ENCODE measurements around the gene MAPK9. TPM values are rescaled to one million over a fixed set of nuclear protein-coding genes. Genes with fewer than 3 reads are reported as not detected.
A peak's percentile ranks its signal among the peaks of the same experiment; 100 is the strongest.

MAPK9 gene
- total and polyA plus RNA-seq, 5 experiments from 2014 or later = 20.3 to 39.9 (median 28.3) TPM

GRCh38 chr5:180287868-180288267, 4.0 kb downstream of the MAPK9 start:
- DNase-seq = no peak
- Mint-ChIP-seq H3K4me3 (peak overlapping the region in 1 of 10 donors; percentile 3), H3K36me3 (peaks cover 5 to 41% (median 32%) of the 10 kb centered on the region in 3 donors), H3K27ac (peak overlapping the region in 2 of 10 donors; percentile 23 to 81), H3K4me1 (peaks cover 34 to 57% (median 44%) of the 10 kb centered on the region in 4 donors), H3K27me3 (peaks cover 0 to 3% (median 0%) of the 10 kb centered on the region in 5 donors), H3K9me3 (no peaks in the 10 kb centered on the region)
- ATAC-seq = no peak
- POLR2A ChIA-PET = no interaction called here

DNA sequence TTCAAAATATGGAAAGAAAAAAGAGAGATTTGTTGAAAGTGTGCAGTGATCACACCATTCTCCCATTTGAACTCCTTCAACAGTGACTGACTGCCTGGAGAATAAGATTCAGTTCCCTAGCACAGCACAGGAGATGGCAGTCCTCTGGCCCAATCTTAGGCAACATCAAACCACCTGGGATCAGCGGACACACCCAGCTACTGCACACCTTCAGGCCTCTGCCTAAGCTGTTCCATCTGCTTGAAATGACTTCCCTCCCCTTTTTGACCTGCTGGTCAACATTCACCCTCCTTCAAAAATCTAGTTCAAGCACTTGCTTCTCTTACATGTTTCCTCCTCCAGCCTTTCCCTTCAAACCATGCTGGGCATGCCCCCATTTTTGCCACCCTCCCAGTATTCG, 4.5 kb downstream of the MAPK9 start:
- H3K36me3 Mint-ChIP-seq = peaks cover 8 to 44% (median 37%) of the 10 kb centered on the region in 3 donors

DNA sequence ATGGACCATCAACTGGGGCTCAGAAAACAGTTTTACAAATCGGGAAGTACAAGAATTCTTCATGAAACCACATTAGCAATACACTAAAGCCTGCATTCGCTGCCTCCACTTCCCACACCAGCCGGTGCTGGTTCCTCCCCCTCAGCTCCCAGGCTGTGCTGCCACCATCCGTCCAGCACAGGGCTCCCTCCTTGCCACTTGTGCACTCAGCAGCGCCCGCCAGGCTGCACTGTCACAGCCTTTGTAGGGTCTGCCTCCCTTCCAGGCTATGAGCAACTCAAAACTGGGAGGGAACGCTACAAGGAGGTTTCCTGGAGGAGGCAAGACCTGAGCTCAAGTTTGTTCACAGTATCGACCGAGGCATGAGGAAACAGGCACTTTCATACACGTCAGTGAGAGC, 7.7 kb downstream of the MAPK9 start:
- Mint-ChIP-seq H3K9me3 (peaks cover 0 to 9% (median 2%) of the 10 kb centered on the region in 9 donors), H3K27me3 (no peaks in the 10 kb centered on the region), H3K27ac (no peak overlapping the region), H3K36me3 (peaks cover 24 to 73% (median 69%) of the 10 kb centered on the region in 3 donors), H3K4me1 (peaks cover 13 to 40% (median 34%) of the 10 kb centered on the region in 4 donors), H3K4me3 (no peak overlapping the region)
- POLR2A ChIA-PET = interaction anchor here (1.2 kb wide), 1 partner anchor 9 kb away, joined by 3 read pairs; no protein-coding TSS in a partner anchor
- DNase-seq = no peak
- no peak for ATAC-seq

More for the DNA sequence above, 4.5 kb downstream of the MAPK9 start:
- ATAC-seq (no peak), DNase-seq (no peak)
- no peaks in the 10 kb centered on the region for H3K27me3 Mint-ChIP-seq
- H3K4me1 Mint-ChIP-seq = peaks cover 30 to 56% (median 44%) of the 10 kb centered on the region in 4 donors
- no peak overlapping the region for H3K4me3 Mint-ChIP-seq
- H3K27ac Mint-ChIP-seq = peak overlapping the region in 1 of 10 donors; percentile 81
- POLR2A ChIA-PET = no interaction called here
- no peaks in the 10 kb centered on the region for H3K9me3 Mint-ChIP-seq

GRCh38 chr5:180283026-180283615, 8.8 kb downstream of the MAPK9 start:
- H3K27me3 Mint-ChIP-seq = no peaks in the 10 kb centered on the region
- POLR2A ChIA-PET = no interaction called here
- peaks cover 0 to 13% (median 3%) of the 10 kb centered on the region in 9 donors for H3K9me3 Mint-ChIP-seq
- DNase-seq = no peak
- no peak for ATAC-seq
- peak overlapping the region in 1 of 10 donors; percentile 69 for H3K27ac Mint-ChIP-seq
- peaks cover 30 to 84% (median 78%) of the 10 kb centered on the region in 3 donors for H3K36me3 Mint-ChIP-seq
- H3K4me1 Mint-ChIP-seq = peaks cover 13 to 34% (median 30%) of the 10 kb centered on the region in 4 donors
- H3K4me3 Mint-ChIP-seq = no peak overlapping the region

- Mint-ChIP-seq H3K36me3 (peaks cover 38 to 92% (median 86%) of the 10 kb centered on the region in 3 donors), H3K4me1 (peaks cover 11 to 26% (median 24%) of the 10 kb centered on the region in 4 donors), H3K4me3 (no peak overlapping the region), H3K27ac (peak overlapping the region in 1 of 10 donors; percentile 45), H3K9me3 (peaks cover 0 to 20% (median 10%) of the 10 kb centered on the region in 9 donors), H3K27me3 (no peaks in the 10 kb centered on the region)
- POLR2A ChIA-PET = no interaction called here
- DNase-seq (no peak), ATAC-seq (no peak)
These were observed 9.6 kb downstream of the MAPK9 start for GRCh38 chr5:180282281-180282680.

- H3K9me3 Mint-ChIP-seq = peaks cover 0 to 26% (median 14%) of the 10 kb centered on the region in 9 donors
- peaks cover 43 to 92% (median 88%) of the 10 kb centered on the region in 3 donors for H3K36me3 Mint-ChIP-seq
- no peak for DNase-seq
- H3K27ac Mint-ChIP-seq = no peak overlapping the region
- no peak for ATAC-seq
- no peaks in the 10 kb centered on the region for H3K27me3 Mint-ChIP-seq
- POLR2A ChIA-PET = no interaction called here
- no peak overlapping the region for H3K4me3 Mint-ChIP-seq
- H3K4me1 Mint-ChIP-seq = peaks cover 11 to 24% (median 22%) of the 10 kb centered on the region in 4 donors
These were observed 10.2 kb downstream of the MAPK9 start for GRCh38 chr5:180281706-180282105.

DNA sequence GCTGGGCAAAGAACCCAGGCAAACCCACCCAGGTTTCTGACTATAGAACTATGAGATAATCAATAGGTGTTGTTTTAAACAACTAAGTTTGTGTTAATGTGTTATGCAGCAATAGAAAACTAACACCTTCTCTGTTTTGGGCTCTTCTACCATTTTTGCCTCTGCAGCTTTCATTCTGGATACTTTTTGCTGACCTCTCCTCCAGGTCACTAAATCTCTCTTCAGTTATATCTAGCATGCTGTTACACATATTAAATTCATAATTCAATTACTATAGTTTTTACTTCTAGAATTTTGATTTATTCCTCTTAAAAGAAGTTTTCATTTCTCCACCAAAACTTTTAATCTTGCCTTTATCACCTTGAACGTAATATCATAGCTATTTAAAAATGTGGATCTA, 17.2 kb downstream of the MAPK9 start:
- POLR2A ChIA-PET = no interaction called here
- DNase-seq = no peak
- no peak overlapping the region for H3K27ac Mint-ChIP-seq
- H3K27me3 Mint-ChIP-seq = no peaks in the 10 kb centered on the region
- peaks cover 74 to 84% (median 80%) of the 10 kb centered on the region in 3 donors for H3K36me3 Mint-ChIP-seq
- no peak for ATAC-seq
- no peak overlapping the region for H3K4me3 Mint-ChIP-seq
- H3K9me3 Mint-ChIP-seq = peaks cover 17 to 81% (median 43%) of the 10 kb centered on the region in 9 donors
- peaks cover 0 to 4% (median 0%) of the 10 kb centered on the region in 4 donors for H3K4me1 Mint-ChIP-seq

GRCh38 chr5:180271221-180271620, 20.7 kb downstream of the MAPK9 start:
- DNase-seq = no peak
- H3K27me3 Mint-ChIP-seq = no peaks in the 10 kb centered on the region
- no peak for ATAC-seq
- peaks cover 17 to 85% (median 44%) of the 10 kb centered on the region in 9 donors for H3K9me3 Mint-ChIP-seq
- POLR2A ChIA-PET = no interaction called here
- no peak overlapping the region for H3K4me3 Mint-ChIP-seq
- no peak overlapping the region for H3K27ac Mint-ChIP-seq
- H3K4me1 Mint-ChIP-seq = peaks cover 0 to 2% (median 0%) of the 10 kb centered on the region in 4 donors
- H3K36me3 Mint-ChIP-seq = peaks cover 61 to 86% (median 81%) of the 10 kb centered on the region in 3 donors

- Mint-ChIP-seq H3K4me1 (peaks cover 0 to 3% (median 0%) of the 10 kb centered on the region in 4 donors), H3K36me3 (peaks cover 75 to 97% (median 94%) of the 10 kb centered on the region in 3 donors), H3K27me3 (no peaks in the 10 kb centered on the region), H3K9me3 (peaks cover 10 to 100% (median 46%) of the 10 kb centered on the region in 9 donors), H3K27ac (no peak overlapping the region), H3K4me3 (no peak overlapping the region)
- POLR2A ChIA-PET = interaction anchor here (0.7 kb wide), 1 partner anchor 34 kb away, joined by 4 read pairs; no protein-coding TSS in a partner anchor
- no peak for DNase-seq
- ATAC-seq = no peak
These were observed 32.6 kb downstream of the MAPK9 start for GRCh38 chr5:180259260-180259611.

DNA sequence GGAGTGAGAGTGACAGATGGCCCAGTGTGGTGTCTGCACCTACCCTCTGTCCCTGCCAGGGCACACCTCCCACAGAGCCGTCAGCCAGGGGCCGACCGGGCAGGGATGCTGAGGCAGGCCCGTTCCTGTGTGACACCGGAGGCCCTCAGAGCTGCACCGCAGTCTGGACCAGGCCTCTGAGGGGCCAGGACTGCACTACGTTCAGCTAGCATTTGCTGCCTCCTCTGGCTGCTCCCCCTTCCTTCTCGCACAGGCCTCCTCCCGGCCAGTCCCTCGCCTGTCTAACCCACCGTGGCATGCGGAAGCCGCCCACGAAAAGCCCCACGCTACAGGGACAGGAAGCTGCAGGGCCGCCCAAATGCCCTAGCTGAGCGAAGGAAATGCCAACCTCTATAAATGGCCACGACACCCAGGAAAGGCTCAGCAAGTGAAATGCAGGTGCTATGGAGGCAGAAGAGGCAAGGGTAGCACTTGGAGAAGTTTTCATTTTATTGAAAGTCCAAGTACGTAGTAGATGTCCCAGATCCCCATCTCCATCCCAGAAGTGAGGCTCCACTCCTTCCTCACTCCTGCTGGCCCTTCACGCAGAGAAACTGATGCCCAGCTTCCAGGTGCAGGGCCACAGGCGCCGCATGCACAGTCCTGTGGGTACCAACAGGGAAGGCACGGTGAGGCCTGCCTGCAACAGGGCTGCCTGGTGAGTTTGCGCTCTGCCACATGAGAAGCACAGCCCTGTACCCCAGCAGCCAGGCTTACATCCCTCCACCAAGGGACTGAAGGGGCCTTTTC, 38.7 kb downstream of the MAPK9 start:
- no peak overlapping the region for H3K27ac Mint-ChIP-seq
- peaks cover 70 to 94% (median 84%) of the 10 kb centered on the region in 3 donors for H3K36me3 Mint-ChIP-seq
- peaks cover 0 to 6% (median 0%) of the 10 kb centered on the region in 4 donors for H3K4me1 Mint-ChIP-seq
- H3K9me3 Mint-ChIP-seq = peaks cover 0 to 98% (median 40%) of the 10 kb centered on the region in 9 donors
- DNase-seq = no peak
- ATAC-seq = no peak
- H3K27me3 Mint-ChIP-seq = no peaks in the 10 kb centered on the region
- POLR2A ChIA-PET = no interaction called here
- no peak overlapping the region for H3K4me3 Mint-ChIP-seq

GRCh38 chr5:180251887-180252286, 40.0 kb downstream of the MAPK9 start:
- no peak for DNase-seq
- H3K9me3 Mint-ChIP-seq = peaks cover 0 to 98% (median 37%) of the 10 kb centered on the region in 9 donors
- POLR2A ChIA-PET = no interaction called here
- no peak for ATAC-seq
- H3K4me3 Mint-ChIP-seq = no peak overlapping the region
- H3K27ac Mint-ChIP-seq = no peak overlapping the region
- H3K27me3 Mint-ChIP-seq = no peaks in the 10 kb centered on the region
- peaks cover 69 to 94% (median 84%) of the 10 kb centered on the region in 3 donors for H3K36me3 Mint-ChIP-seq
- H3K4me1 Mint-ChIP-seq = peaks cover 0 to 7% (median 0%) of the 10 kb centered on the region in 4 donors

- Mint-ChIP-seq H3K4me1 (peaks cover 0 to 7% (median 0%) of the 10 kb centered on the region in 4 donors), H3K9me3 (peaks cover 0 to 98% (median 43%) of the 10 kb centered on the region in 9 donors), H3K27ac (peak overlapping the region in 1 of 10 donors; percentile 19), H3K27me3 (no peaks in the 10 kb centered on the region), H3K36me3 (peaks cover 75 to 94% (median 85%) of the 10 kb centered on the region in 3 donors), H3K4me3 (no peak overlapping the region)
- DNase-seq = no peak
- POLR2A ChIA-PET = no interaction called here
- ATAC-seq = no peak
These were observed 40.7 kb downstream of the MAPK9 start for GRCh38 chr5:180251141-180251540.

DNA sequence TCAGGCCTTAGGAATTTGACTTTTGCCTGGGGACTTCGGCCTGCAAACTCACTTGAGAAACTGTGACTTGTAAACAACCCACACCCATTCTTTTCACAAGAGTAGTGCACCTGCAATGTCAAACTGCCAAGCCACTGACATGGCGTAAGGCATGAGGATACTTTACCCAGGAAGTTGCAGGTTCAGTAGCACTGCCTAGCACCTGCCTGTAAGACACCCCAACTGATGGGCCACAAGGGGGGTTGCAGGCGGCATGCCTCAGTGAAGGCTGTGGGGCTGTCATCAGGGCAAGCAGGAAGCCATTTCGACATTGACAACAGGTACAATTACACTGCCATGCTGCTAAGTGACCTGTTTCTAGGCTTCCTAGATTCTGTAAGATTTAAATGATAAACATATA, 41.6 kb downstream of the MAPK9 start:
- H3K27ac Mint-ChIP-seq = no peak overlapping the region
- DNase-seq = no peak
- POLR2A ChIA-PET = no interaction called here
- no peak overlapping the region for H3K4me3 Mint-ChIP-seq
- H3K36me3 Mint-ChIP-seq = peaks cover 72 to 93% (median 85%) of the 10 kb centered on the region in 3 donors
- H3K9me3 Mint-ChIP-seq = peaks cover 0 to 91% (median 38%) of the 10 kb centered on the region in 9 donors
- H3K27me3 Mint-ChIP-seq = no peaks in the 10 kb centered on the region
- ATAC-seq = no peak
- peaks cover 0 to 7% (median 0%) of the 10 kb centered on the region in 4 donors for H3K4me1 Mint-ChIP-seq

Data from naive thymus-derived CD8-positive, alpha-beta T cell (primary cell).